Adrenal gland (tissue), 5 donors: ENCODE results near the gene CCDC116.

Experiments used
- POLR2A ChIP-seq, 2 donors: fragments of 450-650 bp; IDR thresholded peaks; one replicate each; pipeline ENCODE4 v1.6.1; 2017; ENCODE audit warnings: antibody characterized with exemption in 2 of 2, mild to moderate bottlenecking in 2 of 2, moderate library complexity in 1 of 2
- TF ChIP-seq, protein P1 (sequence below), 6 experiments: fragments of 450-650 bp in 4 of 6; fragments of 200-600 bp in 2 of 6; sonication (generic) in 1 of 6; IDR thresholded peaks; 1 replicate in 5 of 6; 2 replicates in 1 of 6; pipeline versions ENCODE4 v1.5.1 to v1.8.0; 2016 to 2021; ENCODE audit warnings: antibody characterized with exemption in 6 of 6, mild to moderate bottlenecking in 2 of 6, moderate library complexity in 1 of 6
- donor health status: DM: no; HTN: no; CAD: no.

DNA sequence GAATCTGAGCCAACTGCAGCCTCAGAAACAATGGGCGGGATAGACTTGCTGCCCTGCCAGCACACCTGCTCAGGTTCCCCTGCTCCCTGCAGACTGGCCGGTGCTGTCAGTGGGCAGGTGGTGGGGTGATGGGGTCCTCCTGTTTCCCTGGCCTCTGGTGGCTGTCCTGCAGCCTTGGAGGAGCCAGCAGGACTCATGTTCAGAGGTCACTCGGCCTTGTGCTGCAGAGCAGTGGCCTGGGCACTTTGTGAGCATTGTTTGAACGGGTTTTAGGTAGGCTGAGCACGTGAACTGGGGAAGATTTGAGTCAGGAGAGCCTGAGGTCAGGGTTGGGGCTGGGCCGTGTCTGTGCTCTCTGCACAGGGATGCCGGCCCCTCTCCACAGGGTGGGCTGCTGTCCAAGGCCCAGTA, 50.8 kb downstream of the CCDC116 start:
- TF ChIP-seq, protein P1, sequence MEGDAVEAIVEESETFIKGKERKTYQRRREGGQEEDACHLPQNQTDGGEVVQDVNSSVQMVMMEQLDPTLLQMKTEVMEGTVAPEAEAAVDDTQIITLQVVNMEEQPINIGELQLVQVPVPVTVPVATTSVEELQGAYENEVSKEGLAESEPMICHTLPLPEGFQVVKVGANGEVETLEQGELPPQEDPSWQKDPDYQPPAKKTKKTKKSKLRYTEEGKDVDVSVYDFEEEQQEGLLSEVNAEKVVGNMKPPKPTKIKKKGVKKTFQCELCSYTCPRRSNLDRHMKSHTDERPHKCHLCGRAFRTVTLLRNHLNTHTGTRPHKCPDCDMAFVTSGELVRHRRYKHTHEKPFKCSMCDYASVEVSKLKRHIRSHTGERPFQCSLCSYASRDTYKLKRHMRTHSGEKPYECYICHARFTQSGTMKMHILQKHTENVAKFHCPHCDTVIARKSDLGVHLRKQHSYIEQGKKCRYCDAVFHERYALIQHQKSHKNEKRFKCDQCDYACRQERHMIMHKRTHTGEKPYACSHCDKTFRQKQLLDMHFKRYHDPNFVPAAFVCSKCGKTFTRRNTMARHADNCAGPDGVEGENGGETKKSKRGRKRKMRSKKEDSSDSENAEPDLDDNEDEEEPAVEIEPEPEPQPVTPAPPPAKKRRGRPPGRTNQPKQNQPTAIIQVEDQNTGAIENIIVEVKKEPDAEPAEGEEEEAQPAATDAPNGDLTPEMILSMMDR (IDR thresholded peaks at IDR 0.05) = no peak
- no peak for TF ChIP-seq POLR2A (IDR thresholded peaks at IDR 0.05)
